Duodenal mucosa (tissue), 2 donors: ENCODE measurements around the gene CRY2.
"Not testable (repeated sequence)": the region's sequence is repeated elsewhere in the genome, so short reads cannot be mapped to it uniquely, and the experiment has no call there.

Experiments
- H3K27ac ChIP-seq: one replicate; pipeline ENCODE4 v1.7.0; 2013; ENCODE audit warnings: low read depth, low read length
- H3K27me3 ChIP-seq, 2 donors: one replicate each; pipeline ENCODE4 v1.7.0; 2013; ENCODE audit warnings: low read length in 2 of 2, control low read depth in 1 of 2; ENCODE audit not compliant: insufficient read depth in 2 of 2, control insufficient read depth in 1 of 2
- H3K36me3 ChIP-seq, 2 donors: one replicate each; pipeline ENCODE4 v1.7.0; 2013; ENCODE audit warnings: low read length in 2 of 2, control low read depth in 1 of 2; ENCODE audit not compliant: insufficient read depth in 2 of 2, control insufficient read depth in 1 of 2
- H3K4me1 ChIP-seq, 2 donors: one replicate each; pipeline ENCODE4 v1.7.0; 2013; ENCODE audit warnings: low read length in 2 of 2, control low read depth in 1 of 2; ENCODE audit not compliant: insufficient read depth in 2 of 2, control insufficient read depth in 1 of 2
- H3K4me3 ChIP-seq, 2 donors: one replicate each; pipeline ENCODE4 v1.7.0; 2013; ENCODE audit warnings: low read length in 2 of 2, low read depth in 1 of 2
- H3K9ac ChIP-seq, 2 donors: one replicate each; pipeline ENCODE4 v1.7.0; 2013; ENCODE audit warnings: low read length in 2 of 2, low read depth in 1 of 2
- H3K9me3 ChIP-seq, 2 donors: one replicate each; pipeline ENCODE4 v1.7.0; 2013; ENCODE audit warnings: low read length in 2 of 2, control low read depth in 1 of 2; ENCODE audit not compliant: control insufficient read depth in 1 of 2

The CRY2 gene

DNA sequence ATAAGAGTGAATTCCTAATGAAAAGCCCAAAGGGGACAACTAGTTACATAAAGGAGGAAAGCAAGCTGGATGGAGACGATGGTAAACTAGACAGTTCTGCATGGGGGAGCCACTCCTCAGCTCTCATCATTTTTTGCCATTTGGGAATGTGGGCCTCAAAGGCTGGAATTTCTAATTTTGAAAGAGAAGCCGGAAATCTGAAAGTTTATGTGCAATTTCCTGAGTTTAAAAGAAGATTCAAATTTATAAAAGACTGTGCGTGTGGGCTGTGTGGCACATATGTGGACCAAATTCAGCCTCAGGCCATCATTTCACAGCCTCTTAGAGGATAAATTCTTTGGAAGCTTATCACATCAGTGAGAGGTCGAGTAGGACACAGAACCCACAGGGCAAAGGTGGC lies 18.3 kb upstream of the CRY2 start:
- Histone ChIP-seq H3K36me3 (no peaks in the 10 kb centered on the region), H3K4me3 (no peak overlapping the region), H3K27me3 (no peaks in the 10 kb centered on the region), H3K4me1 (no peaks in the 10 kb centered on the region), H3K9me3 (peaks cover 0 to 3% of the 10 kb centered on the region in 2 donors), H3K9ac (no peak overlapping the region), H3K27ac (no peak overlapping the region)

DNA sequence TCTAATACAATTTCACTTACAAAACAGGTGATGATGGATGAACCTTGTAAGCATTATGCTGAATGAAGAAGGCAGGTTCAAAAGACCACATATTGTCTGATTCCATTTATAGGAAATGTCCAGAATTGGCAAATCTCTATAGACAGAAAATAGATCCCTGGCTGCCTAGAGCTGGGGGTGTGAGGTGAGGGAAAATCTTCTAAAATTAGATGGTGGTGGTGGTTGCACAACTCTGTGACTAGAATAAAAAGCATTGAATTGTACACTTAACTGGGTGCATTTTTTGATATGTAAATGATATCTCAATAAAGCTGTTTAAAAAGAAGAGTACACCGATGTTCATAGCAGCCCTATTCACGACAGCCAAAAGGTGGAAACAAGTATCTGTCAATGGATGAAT lies 16.7 kb upstream of the CRY2 start:
- Histone ChIP-seq H3K4me3 (no peak overlapping the region), H3K36me3 (no peaks in the 10 kb centered on the region), H3K27me3 (no peaks in the 10 kb centered on the region), H3K27ac (no peak overlapping the region), H3K9me3 (peaks cover 0 to 3% of the 10 kb centered on the region in 2 donors), H3K4me1 (no peaks in the 10 kb centered on the region), H3K9ac (no peak overlapping the region)

DNA sequence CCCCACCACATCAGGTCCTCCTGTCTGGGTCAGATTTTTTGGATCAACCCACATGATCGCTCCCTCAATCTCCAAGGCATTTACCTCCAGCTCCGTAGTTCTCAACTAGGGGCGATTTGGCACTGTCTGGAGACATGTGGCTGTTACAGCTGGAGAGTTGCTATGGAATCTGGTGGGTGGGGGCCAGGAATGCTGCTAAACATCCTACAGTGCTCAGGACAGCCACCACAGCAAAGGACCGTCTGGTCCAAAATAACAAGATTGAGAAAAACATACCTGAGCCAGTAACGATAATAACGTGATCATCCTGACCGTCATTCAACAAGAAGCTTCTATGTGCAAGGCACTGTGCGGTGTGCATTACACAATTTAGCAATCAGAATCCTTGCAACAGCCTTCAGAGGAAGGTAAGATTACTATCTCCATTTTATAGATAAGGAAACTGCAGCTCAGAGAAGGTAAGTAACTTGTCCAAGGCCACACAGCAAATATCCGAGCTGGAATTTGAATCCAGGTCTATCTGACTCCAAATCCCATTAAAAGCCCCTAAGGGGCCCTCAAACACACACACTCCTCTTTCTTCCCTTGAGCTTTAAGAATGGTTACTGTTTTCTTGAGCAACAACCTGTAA lies 14.3 kb upstream of the CRY2 start:
- Histone ChIP-seq H3K27ac (no peak overlapping the region), H3K4me1 (no peaks in the 10 kb centered on the region), H3K27me3 (no peaks in the 10 kb centered on the region), H3K36me3 (no peaks in the 10 kb centered on the region), H3K9ac (no peak overlapping the region), H3K9me3 (no peaks in the 10 kb centered on the region), H3K4me3 (no peak overlapping the region)

DNA sequence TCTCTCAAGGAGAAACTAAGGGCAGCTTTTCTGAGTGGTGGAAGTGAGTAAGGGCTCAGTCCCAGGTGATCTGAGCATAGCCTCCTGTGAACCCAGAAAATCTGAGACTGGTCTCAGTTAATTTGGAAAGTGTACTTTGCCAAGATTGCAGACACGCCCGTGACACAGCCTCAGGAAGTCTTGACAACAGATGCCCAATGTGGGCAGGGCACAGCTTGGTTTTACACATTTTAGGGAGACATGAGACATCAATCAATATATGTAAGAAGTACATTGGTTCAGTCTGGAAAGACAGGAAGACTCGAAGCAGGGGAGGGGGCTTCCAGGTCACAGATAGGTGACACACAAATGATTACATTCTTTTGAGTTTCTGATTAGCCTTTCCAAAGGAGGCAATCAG lies 13.5 kb upstream of the CRY2 start:
- no peak overlapping the region for H3K27ac ChIP-seq

DNA sequence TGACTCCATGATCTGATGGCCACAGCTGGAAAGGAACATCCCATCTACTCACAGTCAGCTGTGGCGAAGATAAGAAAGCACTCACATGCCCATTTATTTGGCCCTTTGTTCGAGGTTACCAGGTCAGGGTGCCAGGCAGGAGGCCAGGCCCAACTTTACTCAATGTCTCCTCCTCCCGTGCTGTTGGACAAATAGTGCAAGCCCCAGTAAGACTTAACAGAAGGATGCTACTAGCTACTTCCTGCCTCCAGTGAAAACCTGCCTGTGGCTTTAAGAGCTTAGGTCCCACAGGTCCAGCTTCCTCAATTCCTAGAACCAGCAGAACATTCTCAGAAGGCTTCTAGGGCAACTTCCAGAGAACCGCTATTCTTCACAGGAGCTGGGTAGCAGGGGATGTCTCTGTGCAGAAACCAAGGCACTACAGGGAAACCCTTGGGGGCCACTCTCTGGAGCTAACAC lies 12.9 kb upstream of the CRY2 start:
- Histone ChIP-seq H3K27ac (no peak overlapping the region), H3K4me3 (no peak overlapping the region), H3K9me3 (no peaks in the 10 kb centered on the region), H3K9ac (no peak overlapping the region), H3K36me3 (no peaks in the 10 kb centered on the region), H3K27me3 (no peaks in the 10 kb centered on the region), H3K4me1 (no peaks in the 10 kb centered on the region)

More for the DNA sequence above, 13.5 kb upstream of the CRY2 start:
- Histone ChIP-seq H3K36me3 (no peaks in the 10 kb centered on the region), H3K9me3 (no peaks in the 10 kb centered on the region), H3K9ac (no peak overlapping the region), H3K4me3 (no peak overlapping the region), H3K27me3 (no peaks in the 10 kb centered on the region), H3K4me1 (no peaks in the 10 kb centered on the region)

DNA sequence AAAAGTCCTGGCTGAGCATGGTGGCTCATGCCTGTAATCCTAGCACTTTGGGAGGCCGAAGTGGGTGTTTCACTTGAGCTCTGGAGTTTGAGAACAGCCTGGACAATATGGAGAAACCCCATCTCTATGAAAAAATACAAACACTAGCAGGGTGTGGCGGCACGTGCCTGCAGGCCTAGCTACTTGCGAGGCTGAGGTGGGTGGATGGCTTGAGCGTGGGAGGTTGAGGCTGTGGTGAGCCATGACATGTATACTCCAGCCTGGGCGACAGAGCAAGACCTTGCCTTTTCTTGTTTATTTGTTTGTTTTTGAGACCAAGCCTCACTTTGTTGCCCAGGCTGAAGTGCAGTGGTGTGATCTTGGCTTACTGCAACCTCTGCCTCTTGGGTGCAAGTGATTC lies 8.1 kb upstream of the CRY2 start:
- Histone ChIP-seq H3K36me3 (no peaks in the 10 kb centered on the region), H3K9ac (no peak overlapping the region), H3K27ac (no peak overlapping the region), H3K27me3 (no peaks in the 10 kb centered on the region), H3K4me3 (no peak overlapping the region), H3K9me3 (no peaks in the 10 kb centered on the region), H3K4me1 (peaks cover 4 to 13% of the 10 kb centered on the region in 2 donors)

DNA sequence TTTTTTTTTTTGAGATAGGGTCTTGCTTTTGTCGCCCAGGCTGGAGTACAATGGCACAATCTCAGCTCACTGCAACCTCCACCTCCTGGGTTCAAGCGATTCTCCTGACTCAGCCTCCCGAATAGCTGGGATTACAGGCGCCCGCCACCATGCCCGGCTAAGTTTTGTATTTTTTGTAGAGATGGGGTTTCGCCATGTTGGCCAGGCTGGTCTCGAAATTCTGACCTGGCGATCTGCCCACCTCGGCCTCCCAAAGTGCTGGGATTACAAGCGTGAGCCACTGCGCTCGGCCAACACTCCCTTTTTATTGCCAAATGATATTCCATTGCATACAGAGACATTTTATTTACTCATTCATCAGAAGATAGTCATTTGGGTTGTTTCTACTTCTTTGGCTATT lies 7.0 kb upstream of the CRY2 start:
- not testable (repeated sequence) for H3K9ac ChIP-seq, H3K36me3 ChIP-seq, H3K27ac ChIP-seq, H3K9me3 ChIP-seq, H3K4me3 ChIP-seq, H3K27me3 ChIP-seq
- peaks cover 4 to 13% of the 10 kb centered on the region in 2 donors for H3K4me1 ChIP-seq

DNA sequence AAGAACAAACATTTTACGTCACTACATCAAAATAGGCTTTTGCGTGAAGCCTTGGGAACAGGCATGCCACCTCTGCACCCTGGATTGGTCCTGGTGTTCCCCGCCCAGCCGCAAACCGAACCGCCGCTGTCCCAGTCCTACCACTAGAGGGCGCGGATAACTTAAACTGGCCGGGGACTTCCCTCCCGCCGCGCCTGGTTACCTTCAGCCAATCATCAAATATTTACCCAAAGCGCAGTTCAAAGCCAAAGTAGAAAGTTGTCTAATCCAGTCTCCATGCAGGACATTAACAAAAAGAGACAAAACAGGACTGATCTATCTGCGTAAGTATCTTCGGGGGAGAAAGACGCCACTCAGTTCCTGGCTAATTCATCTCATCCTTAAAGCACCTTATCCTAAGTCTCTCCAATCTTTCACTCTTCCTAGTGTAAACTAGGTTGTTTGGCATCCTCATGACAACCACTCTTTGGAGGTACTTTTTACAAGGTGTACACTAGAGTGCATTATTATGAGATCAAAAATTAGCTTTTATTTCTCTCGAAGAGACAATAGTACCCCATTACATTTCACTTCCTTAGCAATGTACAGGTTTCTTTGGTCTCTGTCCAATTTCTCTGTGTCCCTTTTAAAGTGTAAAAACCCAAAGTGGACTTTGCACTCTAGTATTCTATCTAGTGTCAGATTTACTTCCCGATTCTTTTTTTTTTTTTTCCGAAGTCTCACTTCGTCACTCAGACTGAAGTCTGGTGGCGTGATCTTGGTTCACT lies 3.9 kb upstream of the CRY2 start:
- Histone ChIP-seq H3K9ac (peak overlapping the region; percentile 48 to 50), H3K4me1 (peaks cover 17 to 22% of the 10 kb centered on the region in 2 donors), H3K27ac (peak overlapping the region; percentile 88), H3K36me3 (no peaks in the 10 kb centered on the region), H3K9me3 (no peaks in the 10 kb centered on the region), H3K4me3 (peak overlapping the region; percentile 62 to 68), H3K27me3 (no peaks in the 10 kb centered on the region)

DNA sequence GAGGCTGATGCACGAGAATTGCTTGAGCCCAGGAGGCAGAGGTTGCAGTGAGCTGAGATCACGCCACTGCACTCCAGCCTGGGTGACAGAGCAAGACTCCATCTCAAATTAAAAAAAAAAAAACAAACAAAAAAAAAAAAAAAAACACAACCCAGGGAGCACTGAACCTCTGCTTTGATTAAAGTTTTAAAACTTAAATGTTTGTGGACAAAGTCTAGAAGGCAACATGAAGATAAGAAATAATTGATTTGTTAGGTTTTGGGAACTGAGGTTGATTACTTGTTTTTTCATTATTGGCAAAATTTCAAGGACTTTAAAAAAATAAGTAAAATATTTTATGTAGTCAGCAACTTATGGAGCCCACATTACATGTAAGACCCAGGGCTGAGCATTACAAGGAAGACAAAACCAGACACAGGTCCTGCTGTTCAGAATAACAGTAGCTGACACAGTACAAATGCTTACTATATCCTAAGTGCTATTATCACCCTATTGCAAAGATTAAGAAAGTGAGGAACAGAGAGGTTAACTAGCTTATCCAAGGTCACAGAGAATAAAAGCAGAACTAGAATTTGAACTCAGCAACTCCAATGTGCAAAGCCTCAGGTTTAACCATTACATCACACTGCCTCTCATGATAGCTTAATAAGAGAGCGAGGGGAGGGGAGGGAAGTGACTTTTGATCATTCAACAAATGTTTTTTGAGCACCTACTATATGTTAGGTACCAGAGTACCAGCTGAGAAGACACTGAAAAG lies 2.3 kb upstream of the CRY2 start:
- H3K27ac ChIP-seq = no peak overlapping the region
- peaks cover 31 to 33% of the 10 kb centered on the region in 2 donors for H3K4me1 ChIP-seq
- no peak overlapping the region for H3K4me3 ChIP-seq
- H3K36me3 ChIP-seq = no peaks in the 10 kb centered on the region
- H3K27me3 ChIP-seq = no peaks in the 10 kb centered on the region
- no peaks in the 10 kb centered on the region for H3K9me3 ChIP-seq
- no peak overlapping the region for H3K9ac ChIP-seq

DNA sequence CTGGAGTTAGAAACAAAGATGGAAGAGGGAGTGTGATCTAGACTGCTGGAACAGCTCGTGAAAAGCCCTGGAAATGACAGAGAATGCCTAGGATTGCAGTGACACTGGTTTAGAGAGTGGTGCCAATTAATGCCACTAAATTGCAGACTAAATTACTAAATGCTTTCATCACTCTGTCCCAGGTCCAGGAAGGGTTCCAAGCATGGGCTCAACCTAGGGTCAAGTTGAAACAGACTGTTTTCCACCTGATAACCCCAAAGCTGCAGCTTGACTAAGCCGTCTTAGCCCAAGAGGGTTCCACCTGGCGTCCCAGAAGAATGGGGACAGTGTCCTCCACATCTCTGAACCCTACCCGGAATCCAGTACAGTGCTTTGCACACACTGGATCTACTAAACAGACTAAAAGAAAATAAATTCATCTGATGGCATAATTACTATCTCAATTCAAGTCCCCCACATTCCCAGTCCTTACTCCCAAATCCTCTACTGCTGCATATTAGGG lies 1.1 kb upstream of the CRY2 start:
- peak overlapping the region; percentile 40 to 67 for H3K9ac ChIP-seq
- no peaks in the 10 kb centered on the region for H3K27me3 ChIP-seq
- H3K4me3 ChIP-seq = peak overlapping the region; percentile 63 to 67
- H3K36me3 ChIP-seq = no peaks in the 10 kb centered on the region
- peak overlapping the region; percentile 86 for H3K27ac ChIP-seq
- H3K9me3 ChIP-seq = no peaks in the 10 kb centered on the region
- peaks cover 42% of the 10 kb centered on the region in 2 donors for H3K4me1 ChIP-seq
